Measurements from ENCODE around the gene KCNIP4. TPM values are rescaled to one million over a fixed set of nuclear protein-coding genes. Genes with fewer than 3 reads are reported as not detected.

KCNIP4 gene
- total and polyA plus RNA-seq, 2 donors from 2014 or later: 9.8 to 43.9 TPM

- DNase-seq (no peak), FAIRE-seq (no peak)
- H3K4me1 ChIP-seq (ENCODE audit: control insufficient read depth in 2 of 3, insufficient read depth in 2 of 3, low read depth in 1 of 3, low read length in 3 of 3): no peaks in the 10 kb centered on the region
- no peaks in the 10 kb centered on the region for H3K36me3 ChIP-seq (ENCODE audit: control insufficient read depth in 2 of 3, insufficient read depth in 3 of 3, low read length in 3 of 3)
- no peak for TF ChIP-seq CTCF (IDR thresholded peaks at IDR 0.05; ENCODE audit: borderline replicate concordance, extremely low read depth, insufficient read depth)
- intact Hi-C loops (cut with DNase I): loop anchor here (10.0 kb wide), 1 partner anchor 709 kb away; no protein-coding TSS in a partner anchor
- H3K27me3 ChIP-seq (ENCODE audit: control insufficient read depth, insufficient read depth, low read length): no peaks in the 10 kb centered on the region
- H3K9me3 ChIP-seq (ENCODE audit: control insufficient read depth in 2 of 3, insufficient read depth in 1 of 3, low read length in 3 of 3): no peaks in the 10 kb centered on the region
- H3K9ac ChIP-seq (ENCODE audit: low read length in 3 of 3): no peak overlapping the region
- H3K27ac ChIP-seq (ENCODE audit: low read depth in 2 of 2, low read length in 2 of 2): no peak overlapping the region
- no peak overlapping the region for H3K4me3 ChIP-seq (ENCODE audit: low read length in 3 of 3)
Observed at GRCh38 chr4:21474195-21474594, 474.4 kb downstream of the KCNIP4 start.

DNA sequence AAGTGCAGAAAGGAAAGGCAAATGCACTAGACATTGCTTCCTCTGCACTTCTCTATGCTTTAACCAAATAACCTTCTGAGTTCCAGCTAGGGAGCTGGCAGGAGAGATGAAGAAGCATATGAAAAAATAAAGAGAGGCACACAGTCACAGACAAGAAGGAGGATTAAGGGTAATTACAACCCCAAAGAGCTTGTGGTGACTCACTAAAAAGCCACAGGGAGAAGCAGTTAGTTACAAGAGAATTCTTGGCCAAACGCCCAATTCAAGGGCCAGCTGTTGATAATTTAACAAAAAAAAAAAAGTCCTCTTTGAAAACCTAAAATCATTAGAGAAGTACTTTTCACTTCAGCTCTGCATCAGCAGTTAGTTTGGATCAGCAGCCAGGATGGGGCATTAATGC, 478.0 kb downstream of the KCNIP4 start:
- no peak overlapping the region for H3K27ac ChIP-seq (ENCODE audit: low read depth in 2 of 2, low read length in 2 of 2)
- FAIRE-seq (no peak), DNase-seq (peak in 1 of 5 donors; percentile 34)
- no peak for TF ChIP-seq CTCF (IDR thresholded peaks at IDR 0.05; ENCODE audit: borderline replicate concordance, extremely low read depth, insufficient read depth)
- H3K36me3 ChIP-seq (ENCODE audit: control insufficient read depth in 2 of 3, insufficient read depth in 3 of 3, low read length in 3 of 3): no peaks in the 10 kb centered on the region
- H3K4me3 ChIP-seq (ENCODE audit: low read length in 3 of 3): no peak overlapping the region
- intact Hi-C loops (cut with DNase I): loop anchor here (10.0 kb wide), 1 partner anchor 706 kb away; no protein-coding TSS in a partner anchor
- no peaks in the 10 kb centered on the region for H3K4me1 ChIP-seq (ENCODE audit: control insufficient read depth in 2 of 3, insufficient read depth in 2 of 3, low read depth in 1 of 3, low read length in 3 of 3)
- no peaks in the 10 kb centered on the region for H3K27me3 ChIP-seq (ENCODE audit: control insufficient read depth, insufficient read depth, low read length)
- H3K9ac ChIP-seq (ENCODE audit: low read length in 3 of 3): no peak overlapping the region
- H3K9me3 ChIP-seq (ENCODE audit: control insufficient read depth in 2 of 3, insufficient read depth in 1 of 3, low read length in 3 of 3): no peaks in the 10 kb centered on the region

DNA sequence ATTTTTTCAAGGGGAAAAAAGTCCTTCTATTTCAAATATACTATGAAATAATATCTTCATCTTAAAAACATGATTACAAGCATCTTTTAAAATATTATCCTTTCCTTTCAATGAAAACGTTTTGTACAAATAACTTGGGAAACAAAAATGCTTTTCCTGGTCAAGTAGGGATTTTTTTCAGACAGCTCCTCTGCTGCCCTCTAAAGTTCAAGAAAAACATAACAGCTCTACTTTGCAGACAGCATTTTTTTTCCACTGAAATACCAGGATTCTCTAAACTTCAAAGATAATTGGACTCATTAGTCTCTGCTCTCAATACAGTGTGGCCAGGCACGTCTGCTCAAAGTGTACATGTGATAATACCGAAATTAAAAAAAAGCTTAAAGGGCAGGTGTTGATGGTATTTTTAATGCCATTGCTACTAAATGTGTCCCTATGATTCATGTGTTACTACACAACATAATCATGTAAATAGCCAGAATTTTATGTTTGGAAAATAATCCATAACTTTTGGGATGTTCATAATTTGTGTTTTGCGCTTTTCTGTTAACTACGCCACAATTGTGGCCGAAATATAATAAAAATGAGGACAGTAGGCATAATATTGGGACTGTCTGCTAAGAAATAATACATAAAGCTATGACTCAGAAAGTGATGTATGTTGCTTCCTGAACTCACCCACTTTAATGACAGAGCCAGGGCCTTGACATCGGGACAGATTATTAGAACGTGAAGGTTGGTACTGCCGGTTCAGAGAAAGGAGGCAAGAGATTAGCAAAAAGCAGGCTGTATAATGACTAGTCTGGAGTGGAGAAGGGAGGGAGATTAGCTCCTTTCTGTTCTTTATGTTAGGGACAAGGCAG, 478.9 kb downstream of the KCNIP4 start:
- H3K27ac ChIP-seq (ENCODE audit: low read depth in 2 of 2, low read length in 2 of 2): no peak overlapping the region
- no peaks in the 10 kb centered on the region for H3K9me3 ChIP-seq (ENCODE audit: control insufficient read depth in 2 of 3, insufficient read depth in 1 of 3, low read length in 3 of 3)
- no peaks in the 10 kb centered on the region for H3K27me3 ChIP-seq (ENCODE audit: control insufficient read depth, insufficient read depth, low read length)
- no peak overlapping the region for H3K4me3 ChIP-seq (ENCODE audit: low read length in 3 of 3)
- peak; percentile 70 for FAIRE-seq
- TF ChIP-seq CTCF (IDR thresholded peaks at IDR 0.05; ENCODE audit: borderline replicate concordance, extremely low read depth, insufficient read depth): peak; percentile 40
- H3K4me1 ChIP-seq (ENCODE audit: control insufficient read depth in 2 of 3, insufficient read depth in 2 of 3, low read depth in 1 of 3, low read length in 3 of 3): no peaks in the 10 kb centered on the region
- intact Hi-C loops (cut with DNase I): loop anchor here (10.0 kb wide), 1 partner anchor 705 kb away; no protein-coding TSS in a partner anchor
- no peaks in the 10 kb centered on the region for H3K36me3 ChIP-seq (ENCODE audit: control insufficient read depth in 2 of 3, insufficient read depth in 3 of 3, low read length in 3 of 3)
- H3K9ac ChIP-seq (ENCODE audit: low read length in 3 of 3): no peak overlapping the region
- peak in 2 of 5 donors; percentile 22 to 53 for DNase-seq

Measured in kidney (tissue), 14 donors.